GM10248 (cell line): Measurements from ENCODE around the gene PLEKHM2.

Source experiments
- CTCF ChIA-PET: fragments of 300-600 bp; sonication (Branson Sonifier 250); formaldehyde crosslinking; extraction: SDS; loops from one replicate; lab custom pipeline; 2021; ENCODE audit warnings: antibody characterized with exemption; lab: Yijun Ruan, JAX
- POLR2A ChIA-PET: fragments of 350-650 bp; sonication (Branson Sonifier 250); formaldehyde crosslinking; extraction: SDS; loops from one replicate; lab custom pipeline; 2020; ENCODE audit warnings: antibody characterized with exemption; lab: Yijun Ruan, JAX
- DNase-seq: peaks from one replicate; pipeline ENCODE4 v3.0.0; 2012; ENCODE audit errors: extremely low spot score
- TF ChIP-seq, protein P1 (sequence below): IDR thresholded peaks from 2 replicates; pipeline ENCODE4 v1.5.1; 2012; ENCODE audit warnings: mild to moderate bottlenecking, low read depth; ENCODE audit errors: extremely low read depth, missing control alignments, control extremely low read depth

The PLEKHM2 gene

DNA sequence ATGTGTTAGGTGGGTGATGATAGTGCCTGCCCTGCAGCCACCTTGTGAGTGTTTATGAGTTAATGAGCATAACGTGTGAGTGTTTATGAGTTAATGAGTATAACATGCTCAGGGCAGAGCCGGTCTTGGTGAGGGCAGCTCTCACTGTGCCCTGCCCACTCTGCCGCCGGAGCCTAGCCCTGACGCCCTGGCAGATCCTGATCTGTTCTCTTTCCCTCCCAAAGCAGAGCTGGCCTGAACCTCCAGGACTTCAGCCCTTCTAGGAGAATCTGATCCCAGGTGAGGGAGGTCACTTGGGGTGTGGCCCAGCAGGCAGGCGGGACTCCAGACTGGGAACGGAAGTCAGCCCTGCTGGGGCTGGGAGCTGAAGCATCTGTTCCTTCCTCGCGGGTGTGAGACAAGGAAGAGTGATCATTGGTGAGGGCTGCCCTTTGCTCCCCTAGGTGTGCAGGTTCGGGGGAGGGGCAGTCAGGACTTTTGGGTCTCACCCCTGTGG lies 80.2 kb downstream of the PLEKHM2 start:
- no peak for DNase-seq
- CTCF ChIA-PET, result interaction anchor here (1.7 to 2.8 kb wide), 2 partner anchors 27 to 51 kb away, joined by 4 to 8 read pairs; no protein-coding TSS in a partner anchor
- TF ChIP-seq, protein P1, sequence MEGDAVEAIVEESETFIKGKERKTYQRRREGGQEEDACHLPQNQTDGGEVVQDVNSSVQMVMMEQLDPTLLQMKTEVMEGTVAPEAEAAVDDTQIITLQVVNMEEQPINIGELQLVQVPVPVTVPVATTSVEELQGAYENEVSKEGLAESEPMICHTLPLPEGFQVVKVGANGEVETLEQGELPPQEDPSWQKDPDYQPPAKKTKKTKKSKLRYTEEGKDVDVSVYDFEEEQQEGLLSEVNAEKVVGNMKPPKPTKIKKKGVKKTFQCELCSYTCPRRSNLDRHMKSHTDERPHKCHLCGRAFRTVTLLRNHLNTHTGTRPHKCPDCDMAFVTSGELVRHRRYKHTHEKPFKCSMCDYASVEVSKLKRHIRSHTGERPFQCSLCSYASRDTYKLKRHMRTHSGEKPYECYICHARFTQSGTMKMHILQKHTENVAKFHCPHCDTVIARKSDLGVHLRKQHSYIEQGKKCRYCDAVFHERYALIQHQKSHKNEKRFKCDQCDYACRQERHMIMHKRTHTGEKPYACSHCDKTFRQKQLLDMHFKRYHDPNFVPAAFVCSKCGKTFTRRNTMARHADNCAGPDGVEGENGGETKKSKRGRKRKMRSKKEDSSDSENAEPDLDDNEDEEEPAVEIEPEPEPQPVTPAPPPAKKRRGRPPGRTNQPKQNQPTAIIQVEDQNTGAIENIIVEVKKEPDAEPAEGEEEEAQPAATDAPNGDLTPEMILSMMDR, result no peak
- POLR2A ChIA-PET, result no interaction called here

DNA sequence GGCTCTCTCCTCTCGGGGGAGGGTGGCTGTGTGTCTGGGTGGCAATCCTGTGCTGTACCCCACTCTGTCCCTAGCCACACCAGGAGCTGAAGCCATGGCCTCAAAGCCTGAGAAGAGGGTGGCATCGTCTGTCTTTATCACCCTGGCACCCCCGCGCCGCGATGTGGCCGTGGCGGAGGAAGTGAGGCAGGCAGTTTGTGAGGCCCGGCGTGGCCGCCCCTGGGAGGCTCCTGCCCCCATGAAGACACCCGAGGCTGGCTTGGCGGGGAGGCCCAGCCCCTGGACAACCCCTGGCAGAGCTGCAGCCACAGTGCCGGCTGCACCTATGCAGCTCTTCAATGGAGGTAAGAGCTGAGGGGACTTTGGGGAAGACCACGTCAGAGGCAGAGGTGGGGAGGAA lies 80.8 kb downstream of the PLEKHM2 start:
- no peak for DNase-seq
- TF ChIP-seq, protein P1, result no peak
- POLR2A ChIA-PET, result no interaction called here
- CTCF ChIA-PET, result interaction anchor here (1.7 to 2.8 kb wide), 2 partner anchors 27 to 50 kb away, joined by 4 to 8 read pairs; no protein-coding TSS in a partner anchor

DNA sequence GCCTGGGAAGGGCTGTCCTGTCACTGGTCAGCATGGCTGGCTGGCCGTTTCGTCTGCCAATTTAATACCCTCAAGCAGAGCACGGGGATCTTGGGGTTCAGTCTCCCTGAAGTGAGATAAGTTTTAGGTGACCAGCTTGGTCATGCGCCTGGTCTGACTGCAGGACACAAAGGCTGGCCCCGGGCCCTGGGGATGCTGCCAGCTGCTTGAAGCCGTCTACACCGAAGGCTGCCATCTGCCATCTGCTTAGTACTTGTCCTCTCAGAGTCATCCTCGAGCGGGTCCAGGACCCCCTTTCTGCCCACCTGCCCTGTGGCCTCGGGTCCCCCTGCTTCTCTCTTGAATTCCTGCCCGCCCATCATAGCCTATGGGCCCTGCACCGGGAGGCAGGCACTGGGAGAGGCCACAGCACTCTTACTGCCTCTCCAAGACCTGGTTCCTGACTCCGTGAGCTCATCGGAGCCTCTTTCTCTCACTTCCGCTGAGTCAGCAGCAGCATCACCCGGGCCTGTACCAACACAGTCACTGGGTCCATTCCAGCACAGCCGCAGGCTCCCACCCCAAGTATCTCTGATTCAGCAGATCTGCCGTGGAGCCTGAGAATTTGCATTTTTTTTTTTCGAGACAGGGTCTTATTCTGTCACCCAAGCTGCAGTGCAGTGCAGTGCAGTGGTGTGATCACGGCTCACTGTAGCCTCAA lies 81.5 kb downstream of the PLEKHM2 start:
- ChIA-PET CTCF (interaction anchor here (1.0 to 2.8 kb wide), 5 partner anchors 9 to 291 kb away, joined by 3 to 8 read pairs (median 3); no protein-coding TSS in a partner anchor), POLR2A (no interaction called here)
- TF ChIP-seq, protein P1, result no peak
- DNase-seq, result no peak

DNA sequence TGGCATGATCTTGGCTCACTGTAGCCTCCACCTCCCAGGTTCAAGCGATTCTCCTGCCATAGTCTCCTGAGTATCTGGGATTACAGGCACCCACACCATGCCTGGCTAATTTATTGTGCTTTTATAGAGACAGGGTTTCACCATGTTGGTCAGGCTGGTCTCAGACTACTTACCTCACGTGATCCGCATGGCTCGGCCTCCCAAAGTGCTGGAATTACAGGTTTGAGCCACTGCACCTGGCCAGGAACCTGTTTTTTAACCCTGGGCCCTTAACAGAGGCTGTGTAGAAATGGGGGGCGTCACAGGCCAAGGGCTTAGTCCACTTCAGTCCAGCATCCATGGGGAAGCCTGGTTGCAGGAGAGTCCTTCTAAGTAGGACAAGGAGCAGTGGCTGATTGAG lies 83.8 kb downstream of the PLEKHM2 start:
- POLR2A ChIA-PET, result interaction anchor here (0.6 kb wide), 1 partner anchor 170 kb away, joined by 3 read pairs; no protein-coding TSS in a partner anchor
- TF ChIP-seq, protein P1, result no peak
- DNase-seq, result no peak
- CTCF ChIA-PET, result interaction anchor here (1.2 kb wide), 1 partner anchor 24 kb away, joined by 5 read pairs; no protein-coding TSS in a partner anchor

DNA sequence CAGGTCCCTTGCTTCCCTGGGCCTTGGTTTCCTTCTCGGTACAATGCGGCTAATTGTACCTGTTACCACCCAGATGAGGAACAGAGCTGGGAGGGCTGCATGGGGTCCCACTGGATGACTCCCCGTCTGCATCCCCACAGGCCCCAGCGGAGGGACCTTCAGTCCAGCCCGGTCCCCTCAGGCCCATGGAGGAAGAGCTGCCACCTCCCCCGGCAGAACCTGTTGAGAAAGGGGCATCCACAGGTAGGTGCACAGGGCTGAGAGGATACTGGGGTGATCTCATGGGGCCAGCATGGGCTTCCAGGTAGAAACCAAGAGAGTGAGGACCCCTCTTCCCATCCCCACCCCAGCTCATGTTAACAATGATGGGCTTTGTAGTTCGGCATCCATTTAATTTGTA lies 84.3 kb downstream of the PLEKHM2 start:
- TF ChIP-seq, protein P1, result no peak
- CTCF ChIA-PET, result interaction anchor here (1.2 kb wide), 1 partner anchor 23 kb away, joined by 5 read pairs; no protein-coding TSS in a partner anchor
- POLR2A ChIA-PET, result interaction anchor here (0.6 kb wide), 1 partner anchor 170 kb away, joined by 3 read pairs; no protein-coding TSS in a partner anchor
- no peak for DNase-seq

DNA sequence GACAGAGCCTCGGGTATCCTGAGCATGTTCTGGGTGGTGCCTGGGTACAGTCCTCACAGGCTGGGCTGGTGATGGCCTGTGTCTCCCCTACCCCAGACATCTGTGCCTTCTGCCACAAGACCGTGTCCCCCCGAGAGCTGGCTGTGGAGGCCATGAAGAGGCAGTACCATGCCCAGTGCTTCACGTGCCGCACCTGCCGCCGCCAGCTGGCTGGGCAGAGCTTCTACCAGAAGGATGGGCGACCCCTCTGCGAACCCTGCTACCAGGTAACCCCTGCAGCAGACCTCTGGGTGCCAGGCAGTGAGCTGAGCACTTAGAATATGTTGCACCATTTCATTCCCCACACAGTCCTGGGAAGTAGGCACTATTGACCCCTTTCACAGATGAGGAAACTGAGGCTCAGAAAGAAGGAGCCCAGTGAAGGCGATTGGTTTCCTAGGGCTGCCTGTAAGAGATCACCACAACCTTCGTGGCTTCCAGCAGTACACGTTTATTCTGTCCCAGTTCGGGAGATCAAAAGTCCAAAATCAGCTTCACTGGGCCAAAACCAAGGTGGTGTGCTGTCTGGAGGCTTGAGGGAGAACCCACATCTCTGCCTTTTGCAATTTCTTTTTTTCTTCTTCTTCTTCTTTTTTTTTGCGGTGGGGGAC lies 86.3 kb downstream of the PLEKHM2 start:
- no peak for DNase-seq
- ChIA-PET POLR2A (no interaction called here), CTCF (no interaction called here)
- TF ChIP-seq, protein P1, result no peak
